GM19395 (cell line): ENCODE results near the gene NPEPL1.
"Not testable (repeated sequence)": the region's sequence is repeated elsewhere in the genome, so short reads cannot be mapped to it uniquely, and the experiment has no call there.

Experiments
- ATAC-seq: cut with Tn5 transposase; IDR thresholded peaks from one replicate; pipeline ENCODE4 v1.9.1; 2021; ENCODE audit warnings: mild to moderate bottlenecking, moderate library complexity; ENCODE audit not compliant: unreplicated experiment

The NPEPL1 gene

DNA sequence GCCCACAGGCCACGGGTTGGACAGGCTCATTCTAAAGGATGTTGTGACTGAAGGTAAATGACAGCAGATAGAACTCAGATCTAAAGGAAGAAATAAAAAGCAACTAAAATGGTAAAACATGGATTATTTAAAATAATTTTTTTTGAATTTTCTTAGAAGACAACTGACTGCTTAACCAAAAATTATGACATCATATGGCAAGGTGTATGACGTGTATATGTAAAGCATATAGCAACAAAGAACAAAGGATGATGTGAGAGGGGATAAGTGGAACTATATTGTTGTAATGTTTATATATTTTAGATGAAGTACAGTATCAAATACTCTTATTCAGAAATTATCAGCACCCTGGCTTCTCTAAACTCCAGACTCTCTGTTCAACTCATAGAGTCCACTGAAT lies 38.6 kb downstream of the NPEPL1 start:
- no peak for ATAC-seq

DNA sequence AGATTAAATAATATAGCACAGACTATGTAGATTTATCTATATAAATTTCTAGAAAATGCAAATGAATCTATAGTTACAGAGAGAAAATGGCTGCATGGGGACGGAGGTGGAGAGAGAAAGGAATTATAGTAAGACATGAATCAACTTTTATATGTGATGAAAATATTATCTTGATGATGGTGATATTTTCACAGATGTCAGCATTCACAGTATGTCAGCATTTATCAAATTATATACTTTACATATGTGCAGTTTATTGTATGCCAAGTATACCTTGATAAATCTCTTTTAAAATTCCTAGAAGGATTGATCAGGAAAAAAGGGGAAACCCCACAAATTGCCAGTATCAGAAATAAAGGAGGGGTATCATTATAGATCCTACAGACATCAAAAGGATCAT lies 44.6 kb downstream of the NPEPL1 start:
- no peak for ATAC-seq

DNA sequence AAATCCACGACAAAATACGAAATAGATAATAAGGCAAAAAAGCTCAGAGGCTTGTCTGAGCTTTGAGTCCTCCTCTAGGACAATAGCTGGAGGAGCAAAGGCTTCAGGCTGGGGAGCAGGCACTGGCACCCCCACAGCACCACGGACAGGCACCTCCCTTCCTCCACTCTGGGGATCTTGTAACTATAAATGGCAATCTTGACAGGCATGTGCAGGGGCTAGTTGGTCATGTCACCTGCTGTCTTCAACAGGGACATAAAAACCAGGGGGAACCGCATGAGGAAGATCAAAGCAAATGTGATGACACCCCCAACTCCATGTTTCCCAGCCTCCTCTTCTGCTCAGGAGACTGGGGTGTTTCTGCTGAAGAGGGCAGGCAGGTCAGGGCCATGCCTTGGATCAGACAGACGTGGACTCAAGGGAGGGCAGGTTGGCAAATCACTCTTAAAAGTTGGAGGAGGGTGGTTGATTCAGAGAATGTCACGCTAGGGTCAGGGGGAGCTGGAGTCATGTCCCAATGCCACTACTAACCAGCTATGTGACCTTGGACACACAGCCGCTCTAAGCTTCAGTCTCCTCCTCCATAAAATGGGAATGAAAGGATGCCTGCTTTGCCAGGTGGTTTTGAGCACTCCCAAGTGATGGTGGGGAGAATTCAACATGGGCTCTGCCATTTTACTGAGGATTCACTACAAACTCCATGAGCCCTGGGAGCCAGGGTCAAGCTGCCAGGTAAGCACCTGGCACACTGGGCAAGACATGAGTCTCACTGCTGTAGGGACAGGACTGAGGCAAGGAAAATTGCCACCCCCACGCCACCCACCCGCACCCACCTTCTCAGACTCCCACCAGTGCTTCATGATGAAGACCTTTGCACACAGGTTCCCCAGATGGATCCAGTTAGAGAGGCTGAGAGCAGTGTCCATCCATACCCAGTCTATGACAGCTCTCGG lies 48.0 kb downstream of the NPEPL1 start:
- ATAC-seq = no peak

DNA sequence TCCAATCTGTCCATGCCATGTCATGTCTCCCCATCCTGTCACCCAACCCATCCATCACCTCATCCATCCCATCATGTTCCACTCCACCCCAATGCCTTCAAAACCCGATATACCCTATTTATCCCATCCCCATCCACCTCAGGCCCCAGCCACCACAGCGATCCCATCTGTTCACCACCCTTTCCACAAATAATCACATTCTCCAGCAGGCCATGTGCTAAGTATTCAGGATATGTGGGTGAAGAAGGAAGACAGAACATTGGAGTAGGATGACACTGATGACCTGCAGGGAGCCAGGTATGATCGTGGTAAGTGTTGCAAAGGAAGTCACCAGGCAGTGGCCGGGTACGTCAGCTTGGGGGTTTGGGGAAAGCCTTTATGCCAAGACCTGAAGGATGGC lies 48.8 kb downstream of the NPEPL1 start:
- no peak for ATAC-seq

DNA sequence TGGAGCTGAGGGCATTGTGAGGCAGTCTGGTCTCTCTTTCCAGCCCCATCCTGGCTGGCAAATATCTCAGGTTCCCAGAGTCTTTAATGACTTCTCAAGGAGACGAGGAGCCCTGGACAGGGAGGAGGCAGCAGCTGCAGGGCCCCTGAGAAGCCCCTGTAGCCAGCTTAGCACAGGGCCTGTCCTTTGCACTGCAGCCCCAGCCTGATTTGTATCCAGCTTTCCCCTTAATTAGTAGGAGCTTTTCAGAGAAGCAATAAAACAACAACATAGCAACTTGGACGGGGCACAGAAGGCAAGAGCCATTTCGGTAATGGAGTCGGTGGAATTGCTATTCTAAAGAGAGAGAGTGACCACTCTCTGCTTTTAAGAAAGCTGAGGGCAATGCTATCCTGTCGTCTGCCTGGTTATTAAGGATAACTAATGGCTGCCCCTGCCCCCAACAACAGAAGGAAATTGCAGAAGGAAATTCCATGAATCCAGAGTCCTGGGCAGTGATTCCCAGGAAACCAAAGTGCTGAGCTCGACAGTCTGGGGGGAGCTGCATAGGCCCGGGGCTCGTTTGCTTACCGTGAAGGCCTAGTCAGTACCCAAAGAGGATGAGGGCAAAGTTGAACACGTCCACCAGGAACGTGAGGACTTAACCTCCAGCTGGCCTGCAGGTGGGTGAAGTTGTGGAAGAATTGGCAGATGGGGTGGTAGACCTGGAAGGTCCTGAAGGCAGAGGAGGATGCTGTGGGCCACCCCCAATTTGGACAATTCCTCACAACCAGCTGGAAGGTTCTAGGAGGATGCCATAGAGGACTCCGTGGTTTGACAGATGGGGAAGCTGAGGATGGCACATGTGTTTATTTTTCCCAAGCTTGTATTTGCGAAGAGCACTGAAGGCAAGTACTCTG lies 50.3 kb downstream of the NPEPL1 start:
- ATAC-seq = no peak

DNA sequence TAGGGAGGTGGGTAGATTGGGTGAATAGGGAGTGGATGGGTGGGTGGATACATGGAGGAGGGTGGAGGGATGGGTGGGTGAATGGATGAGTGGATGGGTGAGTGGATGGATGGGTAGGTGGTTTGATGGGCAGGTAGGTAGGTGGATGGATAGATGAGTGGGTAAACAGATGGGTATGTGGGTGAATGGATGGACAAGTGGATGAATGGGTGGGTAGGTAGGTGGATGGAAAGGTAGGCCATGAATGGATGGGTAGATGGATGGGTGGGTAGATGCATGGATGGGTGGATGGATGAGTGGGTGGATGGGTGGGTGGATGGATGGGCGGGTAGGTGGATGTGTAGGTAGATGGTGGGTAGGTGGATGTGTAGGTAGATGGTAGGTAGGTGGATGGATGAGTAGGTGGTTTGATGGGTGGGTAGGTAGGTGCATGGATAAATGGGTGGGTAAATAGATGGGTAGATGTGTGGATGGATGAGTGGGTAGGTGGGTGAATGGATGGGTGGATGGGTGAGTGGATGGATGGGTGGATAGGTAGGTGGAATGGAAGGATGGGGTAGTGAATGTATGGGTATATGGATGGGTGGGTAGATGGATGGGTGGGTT lies 51.4 kb downstream of the NPEPL1 start:
- ATAC-seq = no peak

DNA sequence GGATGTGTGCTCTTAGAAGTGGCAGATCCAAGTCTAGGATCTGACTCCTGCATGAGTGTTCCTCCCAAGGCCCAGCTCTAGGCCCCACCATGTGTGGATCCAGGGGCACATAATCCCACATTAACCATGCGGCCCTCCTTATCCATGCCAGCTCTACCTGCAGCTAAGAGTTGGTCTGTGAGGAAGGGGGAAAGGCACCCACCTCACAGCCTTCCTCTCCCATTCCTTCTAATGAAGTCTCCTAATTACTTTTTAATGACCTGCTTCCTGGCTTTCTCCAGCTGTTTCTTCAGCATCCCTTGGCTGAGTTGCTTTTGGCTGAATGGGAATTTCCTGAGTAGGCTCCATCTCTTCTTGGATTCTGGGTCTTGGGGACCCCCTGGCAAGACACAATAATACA lies 52.2 kb downstream of the NPEPL1 start:
- no peak for ATAC-seq

DNA sequence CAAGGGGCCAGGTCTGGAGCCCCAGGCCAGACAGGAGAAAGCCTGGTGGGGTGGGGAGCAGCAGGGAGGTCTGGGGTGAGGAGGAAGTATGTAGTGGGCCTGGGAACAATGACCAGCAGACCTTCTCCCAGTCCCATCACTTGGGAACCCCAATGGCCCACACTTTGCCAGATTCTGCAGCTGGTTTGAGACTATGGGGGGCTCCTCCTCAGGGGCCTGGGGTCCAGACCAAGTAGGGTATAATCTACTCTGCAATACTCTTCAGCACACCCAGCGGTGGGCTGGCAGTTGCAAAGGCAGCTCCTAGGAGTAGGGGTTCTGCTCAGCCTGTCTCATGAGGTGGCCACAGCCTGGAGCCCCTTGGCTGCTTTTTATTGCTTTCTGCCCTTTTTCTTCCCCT lies 52.8 kb downstream of the NPEPL1 start:
- no peak for ATAC-seq

DNA sequence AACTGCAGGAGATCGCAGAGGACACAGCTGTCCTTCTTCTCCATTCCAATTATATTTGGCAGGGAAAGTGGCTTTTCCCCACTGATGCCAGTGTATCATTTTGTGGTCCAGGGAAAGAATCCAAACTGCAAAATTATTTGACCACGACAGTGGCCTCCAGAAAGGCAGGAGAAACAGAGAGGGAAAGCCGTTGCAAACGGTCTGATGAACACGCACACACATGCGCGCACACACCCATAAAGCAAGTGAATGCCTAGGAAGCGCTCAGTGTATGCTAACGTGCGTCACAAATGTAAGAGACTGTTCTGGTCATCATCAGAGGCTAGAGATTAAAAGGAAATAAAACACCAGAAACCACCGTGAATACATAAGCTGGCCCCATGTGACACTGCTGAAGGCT lies 54.0 kb downstream of the NPEPL1 start:
- no peak for ATAC-seq

DNA sequence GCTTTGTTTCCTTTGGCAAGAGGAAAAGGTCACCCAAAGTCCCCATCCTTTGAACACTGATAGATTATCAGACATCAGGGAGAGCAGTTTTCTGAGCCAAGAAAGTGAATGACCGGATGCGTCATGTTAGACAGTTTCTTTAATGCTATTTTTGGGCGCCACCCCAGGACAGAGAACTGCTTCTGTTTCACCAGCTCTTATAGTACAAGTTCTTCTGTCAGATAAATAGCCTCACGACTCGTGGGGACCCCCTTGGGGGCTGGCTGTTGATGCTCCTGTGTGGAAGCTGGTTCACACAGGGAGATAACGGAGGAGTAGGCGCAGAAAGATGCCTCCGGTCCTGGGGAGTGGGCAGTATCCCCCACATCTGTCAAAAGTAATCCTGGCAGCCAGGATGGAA lies 54.6 kb downstream of the NPEPL1 start:
- ATAC-seq = no peak

DNA sequence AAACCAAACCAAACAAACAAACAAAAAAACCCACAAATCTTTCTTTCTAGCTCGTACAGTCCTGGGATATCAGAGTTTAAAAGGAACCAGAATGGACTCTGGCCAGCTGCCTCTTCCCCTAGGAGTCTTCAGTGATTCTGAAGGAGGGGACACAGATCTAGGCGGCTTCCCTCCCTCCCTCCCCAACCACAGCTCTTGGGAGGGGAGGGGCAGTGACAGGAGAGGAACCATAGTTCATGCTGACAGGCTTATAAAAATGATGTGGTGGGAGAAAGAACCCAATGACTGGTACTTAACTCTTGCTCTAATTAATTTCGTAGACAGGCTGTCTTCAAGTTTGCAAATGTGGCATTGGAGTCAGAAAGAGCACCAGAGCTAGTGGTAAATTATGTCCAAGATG lies 56.0 kb downstream of the NPEPL1 start:
- ATAC-seq = no peak

DNA sequence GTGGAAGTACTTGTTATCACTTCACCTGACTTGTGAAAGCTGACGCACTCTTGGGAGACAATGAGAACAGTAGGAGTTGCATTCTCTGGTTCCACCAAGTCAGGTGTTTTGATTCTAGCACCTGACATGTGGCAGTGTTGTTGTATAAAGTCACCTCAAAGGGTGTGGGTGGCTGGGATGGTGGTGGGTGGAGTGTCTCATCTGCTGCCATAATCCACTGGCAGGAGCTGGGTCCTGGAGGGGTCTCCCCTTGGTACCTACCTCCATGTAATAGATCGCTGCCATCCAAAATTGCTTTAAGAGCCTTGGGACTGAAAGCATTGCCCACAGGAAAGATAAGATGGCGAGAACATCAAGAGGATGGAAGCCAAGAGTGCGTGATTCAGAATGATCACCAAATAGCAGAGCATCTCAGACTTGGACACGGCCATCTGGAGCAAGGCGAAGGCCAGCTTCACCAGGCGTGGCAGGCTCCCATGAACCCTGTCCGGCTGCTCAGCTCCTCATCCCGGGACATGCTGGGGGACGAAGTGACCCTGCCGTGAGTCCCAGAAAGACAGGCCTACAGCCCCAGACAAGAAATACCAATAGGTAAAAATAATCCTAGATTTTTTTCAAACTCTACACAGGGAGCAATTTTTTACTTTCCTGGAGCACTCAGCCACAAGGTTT lies 56.6 kb downstream of the NPEPL1 start:
- no peak for ATAC-seq

DNA sequence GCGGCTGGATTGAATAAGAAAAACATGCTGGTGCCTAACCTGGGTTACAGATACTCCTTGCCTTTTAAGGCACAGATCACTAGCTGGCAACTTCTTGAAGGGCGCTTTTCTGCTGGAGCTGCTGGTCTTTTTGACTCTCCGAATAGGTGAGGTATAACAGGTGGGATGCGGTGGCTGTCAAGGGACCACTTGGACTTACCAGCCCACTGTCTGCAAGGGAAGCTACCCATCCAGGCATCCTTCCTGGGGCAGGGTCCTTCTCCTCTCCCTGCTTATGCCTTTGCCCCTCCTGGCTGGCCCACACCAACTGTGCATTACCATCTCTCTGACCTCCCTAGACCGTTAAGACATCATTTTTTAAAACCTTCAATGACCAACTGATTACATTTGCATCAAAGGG lies 57.4 kb downstream of the NPEPL1 start:
- ATAC-seq = no peak

DNA sequence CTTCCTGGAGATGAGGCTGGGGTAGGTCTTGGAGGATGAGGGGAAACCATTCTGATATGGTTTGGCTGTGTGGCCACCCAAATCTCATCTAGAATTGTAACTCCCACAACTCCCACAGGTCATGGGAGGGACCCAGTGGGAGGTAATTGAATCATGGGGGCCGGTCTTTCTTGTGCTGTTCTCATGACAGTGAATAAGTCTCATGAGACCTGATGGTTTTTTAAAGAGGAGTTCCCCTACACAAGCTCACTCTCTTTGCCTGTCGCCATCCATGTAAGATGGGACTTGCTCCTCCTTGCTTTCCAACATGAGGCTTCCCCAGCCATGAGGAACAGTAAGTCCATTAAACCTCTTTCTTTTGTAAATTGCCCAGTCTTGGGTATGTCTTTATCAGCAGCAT lies 58.1 kb downstream of the NPEPL1 start:
- ATAC-seq = not testable (repeated sequence)

DNA sequence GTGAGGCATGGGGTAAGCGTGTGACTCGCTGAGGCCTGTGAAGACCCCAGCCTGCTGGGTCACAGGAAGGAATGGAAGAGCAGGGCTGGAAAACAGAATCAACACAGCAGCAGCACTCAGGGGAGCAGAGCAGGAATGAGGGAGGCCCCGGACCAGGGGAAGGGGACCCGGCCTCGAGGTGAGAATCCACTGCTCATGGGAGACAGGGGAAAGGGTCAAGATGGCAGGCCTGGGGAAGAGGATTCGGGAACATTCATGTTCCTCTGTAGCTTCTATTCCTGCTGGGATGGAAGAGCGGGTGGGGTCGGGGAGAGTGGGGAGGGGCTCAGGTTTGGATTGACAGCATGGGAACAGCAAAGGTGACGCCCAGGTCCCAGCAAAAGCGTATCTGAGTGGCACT lies 59.4 kb downstream of the NPEPL1 start:
- ATAC-seq = no peak

DNA sequence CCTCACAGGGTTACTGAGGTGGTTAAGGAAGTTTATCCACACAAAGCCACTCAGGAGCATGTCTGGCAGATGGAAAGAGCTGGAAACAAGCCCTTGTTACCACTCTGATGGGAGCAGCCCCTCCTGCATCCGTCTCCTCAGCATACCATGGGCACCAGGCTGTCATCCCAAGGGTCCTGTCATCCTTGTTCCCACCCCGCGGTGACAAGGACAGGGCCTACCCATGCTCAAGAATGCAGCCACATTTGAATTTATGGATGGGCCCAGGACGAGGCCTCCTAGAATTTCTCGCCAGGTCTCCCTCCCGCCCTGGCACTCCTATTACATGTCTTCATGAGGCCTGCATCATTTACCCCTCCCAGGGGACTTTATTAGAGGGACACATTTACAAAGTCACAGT lies 60.0 kb downstream of the NPEPL1 start:
- ATAC-seq = no peak

DNA sequence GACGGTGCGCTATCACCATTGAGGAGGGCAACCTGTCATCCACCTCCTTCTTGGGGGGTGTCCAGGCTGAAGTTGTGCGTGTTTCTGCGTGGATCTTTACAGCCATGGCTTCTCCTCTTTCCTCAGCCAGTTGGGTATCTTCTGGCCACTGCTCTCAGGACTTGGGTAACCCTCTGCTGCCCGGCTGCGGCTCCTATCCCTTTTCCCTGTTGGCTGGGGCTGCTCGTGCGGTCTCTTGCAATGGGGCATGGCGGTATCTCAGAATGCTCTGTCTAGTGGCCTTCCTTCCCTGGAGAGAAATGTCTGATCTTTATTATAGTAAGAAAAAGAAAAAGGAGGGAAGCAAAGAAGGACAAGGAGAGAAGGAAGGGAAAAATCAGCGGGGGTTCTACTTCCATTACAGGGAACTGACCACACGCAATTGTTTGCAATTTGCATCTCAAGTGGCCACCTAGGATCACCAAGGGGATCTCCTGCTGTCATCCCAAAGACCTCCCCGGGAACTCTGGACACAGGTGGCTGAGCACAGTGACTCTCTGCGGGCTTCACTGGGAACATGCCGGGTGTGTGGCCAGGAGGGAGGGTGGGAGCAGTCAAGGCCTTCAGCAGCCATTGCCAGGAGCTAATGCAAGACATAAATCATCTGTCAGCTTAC lies 60.8 kb downstream of the NPEPL1 start:
- ATAC-seq = no peak

DNA sequence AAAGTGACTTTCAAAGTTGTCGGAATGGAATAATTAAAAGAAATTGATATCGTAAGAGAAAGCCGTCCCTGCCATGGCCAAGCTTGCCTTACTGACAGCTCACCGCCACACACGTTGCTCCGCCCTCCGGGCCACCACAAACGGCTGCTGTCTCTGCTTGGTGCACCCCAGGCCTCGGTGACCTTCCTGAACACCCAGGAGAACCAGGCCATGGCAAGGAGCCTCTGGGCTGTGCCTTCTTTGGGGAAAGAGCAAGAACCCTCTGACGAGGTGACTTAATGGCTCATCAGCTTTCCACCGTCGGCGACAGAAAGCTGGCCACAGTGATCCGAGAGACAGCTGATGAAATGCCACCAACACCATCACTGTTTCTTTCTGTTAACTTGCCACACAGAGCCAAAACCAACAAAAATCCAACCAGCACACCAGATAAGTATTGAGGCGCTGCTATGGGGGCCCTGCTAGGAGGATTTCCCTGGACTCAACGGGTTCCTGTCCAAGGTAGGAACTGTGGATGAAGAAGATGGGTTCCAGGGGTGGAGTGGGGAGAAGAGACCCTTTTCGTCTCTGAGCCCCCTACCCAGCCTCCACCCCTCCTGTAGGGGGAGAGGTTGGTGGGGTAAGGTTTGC lies 61.4 kb downstream of the NPEPL1 start:
- ATAC-seq = no peak

DNA sequence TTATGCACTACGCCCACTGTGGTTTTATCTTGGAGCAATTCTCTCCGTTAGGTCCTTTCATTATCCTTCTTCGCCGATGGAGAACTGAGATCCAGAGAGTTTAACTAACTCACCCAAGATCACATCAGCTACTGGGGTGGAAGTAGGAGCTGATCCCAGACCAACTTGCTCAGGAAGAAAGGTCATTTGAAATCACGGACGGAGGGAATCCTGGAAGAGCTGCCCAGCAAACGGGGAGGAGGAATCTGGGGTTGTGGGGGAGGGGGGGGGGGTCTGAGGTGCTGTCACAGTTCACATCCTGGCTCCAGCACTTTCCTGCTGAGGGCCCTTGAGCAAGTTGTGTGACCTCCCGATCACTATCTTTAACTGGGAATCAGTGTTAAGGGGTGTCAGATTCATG lies 62.0 kb downstream of the NPEPL1 start:
- ATAC-seq = no peak
